Activated CD4-positive, alpha-beta T cell treated with anti-CD3 and anti-CD28 coated beads, Interleukin-2, amount 50 U/mL, for 16 hours (primary cell): ENCODE results near the gene HDAC4.

Source experiments
- DNase-seq: peaks from one replicate; pipeline ENCODE4 v3.0.0-alpha.2; 2020

Gene HDAC4

GRCh38 chr2:239395524-239395923, 5.3 kb downstream of the HDAC4 start:
- DNase-seq = no peak

GRCh38 chr2:239394978-239395377, 5.8 kb downstream of the HDAC4 start:
- DNase-seq = no peak

DNA sequence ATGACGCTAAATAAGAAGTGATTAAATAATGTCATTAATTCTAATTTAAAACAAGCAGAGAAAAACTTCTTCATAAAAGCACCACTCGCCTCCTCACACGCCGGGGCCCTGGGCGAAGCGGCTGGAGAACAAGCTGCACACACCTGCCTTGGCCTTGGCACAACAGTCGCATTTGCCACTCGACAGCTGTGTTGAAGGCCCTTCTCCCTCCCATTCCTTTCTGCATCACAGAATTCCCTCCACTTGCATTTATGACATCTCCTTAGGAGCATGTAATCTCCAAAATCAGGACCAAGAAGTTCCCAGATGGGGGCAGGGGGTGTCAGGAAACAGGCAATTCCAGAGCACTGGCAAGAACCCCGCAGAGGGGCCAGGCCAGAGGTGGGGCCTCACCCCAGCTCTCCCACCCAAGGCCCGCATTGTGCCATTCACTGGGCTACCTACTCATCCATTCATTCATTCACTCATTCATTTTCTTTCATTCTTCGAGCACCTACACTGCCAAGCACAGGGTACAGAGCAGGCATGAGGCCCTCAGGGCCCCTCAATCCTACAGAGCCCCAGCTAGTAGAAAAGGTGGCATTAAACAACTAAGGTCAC, 6.4 kb downstream of the HDAC4 start:
- no peak for DNase-seq

DNA sequence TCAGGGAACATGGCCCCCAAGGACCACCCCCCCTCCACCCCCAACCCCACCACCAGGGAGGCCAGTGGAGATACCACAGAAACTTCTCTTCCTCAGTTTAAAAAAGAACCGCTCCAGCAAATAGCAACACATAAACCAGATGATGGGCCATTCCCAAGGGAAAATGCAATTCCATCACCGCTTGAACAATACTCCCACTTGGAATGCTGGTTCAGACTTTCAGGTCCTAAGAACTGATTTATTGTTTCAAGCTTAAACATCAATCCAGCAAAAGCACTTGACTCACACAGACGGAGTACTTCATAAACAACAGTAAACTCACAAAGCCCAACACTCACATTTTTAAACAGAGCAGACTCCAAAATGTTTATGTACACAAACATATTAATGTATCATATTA, 6.9 kb downstream of the HDAC4 start:
- no peak for DNase-seq

DNA sequence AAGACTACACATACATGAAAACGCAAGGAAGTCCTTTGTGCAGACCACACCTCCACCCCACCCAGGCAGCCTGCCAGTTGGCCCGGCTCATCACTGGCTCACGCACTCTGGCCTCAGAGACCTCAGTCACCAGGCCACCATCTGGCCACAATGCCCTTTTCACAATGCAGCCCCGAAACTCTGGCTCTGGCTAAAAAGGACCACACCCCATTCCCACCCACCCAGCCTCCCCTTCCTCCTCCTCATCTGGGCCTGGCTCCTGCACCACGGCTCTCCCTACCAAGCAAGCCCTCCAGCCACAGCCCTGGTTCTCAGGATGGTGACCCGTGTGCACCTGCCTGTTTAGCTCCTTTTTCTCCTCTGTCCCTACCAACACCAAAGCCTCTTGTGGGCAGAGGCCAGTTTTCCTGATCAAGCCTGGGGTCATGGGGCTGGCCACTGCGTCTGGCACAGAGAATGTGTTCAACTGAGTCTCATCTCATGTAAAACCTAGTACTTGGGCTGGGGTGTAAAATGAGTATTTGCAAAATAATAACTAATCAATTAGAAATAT, 7.4 kb downstream of the HDAC4 start:
- no peak for DNase-seq

DNA sequence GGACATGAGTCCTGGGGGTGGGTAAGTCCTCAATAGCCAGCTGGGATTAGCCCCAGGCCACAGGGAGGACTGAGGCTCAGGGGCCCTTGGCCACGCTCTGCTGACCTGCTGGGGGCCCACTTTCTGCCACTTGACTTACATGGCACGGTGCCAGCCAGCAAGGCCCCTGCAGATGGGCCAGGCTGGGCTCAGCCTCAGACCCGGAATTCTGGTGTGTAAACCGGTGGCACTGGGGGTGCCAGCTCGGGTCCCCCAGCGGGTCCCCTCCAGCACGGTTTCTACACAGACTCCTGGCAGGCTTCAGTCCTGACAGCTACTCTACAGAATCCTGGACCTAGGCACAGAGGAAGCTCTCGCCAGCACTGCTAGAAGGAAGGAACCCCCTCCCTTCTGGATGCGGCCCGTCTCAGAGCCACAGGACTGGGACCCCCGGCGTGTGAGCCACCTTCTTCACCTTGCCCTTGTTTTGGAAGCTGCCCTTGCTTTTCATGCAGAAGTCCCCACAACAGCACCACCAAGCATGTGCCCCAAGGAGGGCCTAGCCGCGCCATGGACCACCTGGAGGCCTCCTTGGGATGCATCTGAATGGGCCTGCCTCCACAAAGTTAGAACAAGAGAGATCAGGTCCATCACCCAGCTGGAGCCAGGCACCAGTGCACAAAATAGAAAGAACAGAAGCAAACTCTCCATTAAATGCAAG, 8.0 kb downstream of the HDAC4 start:
- DNase-seq = no peak

DNA sequence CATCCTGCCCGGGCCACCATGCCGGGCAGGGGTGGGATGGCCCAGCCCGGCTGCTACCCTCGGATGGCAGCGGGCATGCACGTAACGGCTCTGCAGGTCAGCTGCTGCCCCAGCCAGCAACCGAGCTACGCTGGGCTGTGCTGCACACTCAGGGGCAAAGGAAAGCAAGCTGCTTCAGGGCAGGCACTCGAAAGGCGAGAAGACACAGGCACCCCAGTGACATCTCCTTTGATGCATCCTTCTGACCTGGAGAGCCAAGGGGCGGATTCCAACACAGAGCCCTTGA, 8.8 kb downstream of the HDAC4 start:
- no peak for DNase-seq

- no peak for DNase-seq
Measured at GRCh38 chr2:239391286-239392071, 9.3 kb downstream of the HDAC4 start.

- no peak for DNase-seq
Measured at GRCh38 chr2:239390546-239391285, 10.1 kb downstream of the HDAC4 start.

DNA sequence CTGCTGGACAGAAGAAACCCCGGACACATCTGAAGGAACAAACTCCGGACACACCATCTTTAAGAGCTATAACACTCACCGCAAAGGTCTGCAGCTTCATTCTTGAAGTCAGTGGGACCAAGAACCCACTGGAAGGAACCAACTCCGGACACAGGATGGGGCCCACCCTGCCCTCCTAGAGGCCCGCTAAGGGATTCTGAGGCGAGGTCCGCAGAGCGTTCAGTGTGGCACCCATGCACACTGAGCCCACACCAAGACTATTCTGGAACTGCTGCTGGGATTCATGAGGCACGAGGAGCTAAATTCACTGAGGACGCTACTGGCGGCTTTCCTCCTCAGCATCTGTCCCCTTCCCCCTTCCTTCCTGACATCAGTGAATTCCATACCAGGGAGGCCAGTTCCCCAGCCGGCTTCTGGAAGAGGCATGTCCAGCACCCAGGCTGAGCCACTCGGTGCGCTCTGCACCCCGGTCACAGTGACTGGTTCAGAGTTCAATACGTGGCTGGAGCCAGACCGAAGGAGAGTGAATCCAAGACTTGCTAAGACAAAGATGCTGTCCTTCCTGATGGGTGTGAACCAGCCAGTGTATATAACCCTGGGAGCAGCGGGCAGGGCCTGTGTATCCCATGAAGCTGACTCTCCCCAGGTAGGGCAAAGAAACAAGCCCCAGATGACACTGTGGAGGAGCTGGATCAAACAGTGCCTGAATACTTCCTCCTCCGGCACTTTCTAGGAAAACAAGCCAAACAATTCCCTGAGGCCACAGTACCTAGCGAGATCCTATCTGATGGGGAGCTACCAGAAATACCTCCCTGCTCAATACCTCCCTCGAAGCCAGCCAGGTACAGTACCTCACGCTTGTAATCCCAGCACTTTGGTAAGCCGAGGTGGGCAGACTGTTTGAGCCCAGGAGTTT, 11.1 kb downstream of the HDAC4 start:
- no peak for DNase-seq

GRCh38 chr2:239388236-239389151, 12.3 kb downstream of the HDAC4 start:
- no peak for DNase-seq

- DNase-seq = no peak
Measured at GRCh38 chr2:239387811-239388210, 13.0 kb downstream of the HDAC4 start.

DNA sequence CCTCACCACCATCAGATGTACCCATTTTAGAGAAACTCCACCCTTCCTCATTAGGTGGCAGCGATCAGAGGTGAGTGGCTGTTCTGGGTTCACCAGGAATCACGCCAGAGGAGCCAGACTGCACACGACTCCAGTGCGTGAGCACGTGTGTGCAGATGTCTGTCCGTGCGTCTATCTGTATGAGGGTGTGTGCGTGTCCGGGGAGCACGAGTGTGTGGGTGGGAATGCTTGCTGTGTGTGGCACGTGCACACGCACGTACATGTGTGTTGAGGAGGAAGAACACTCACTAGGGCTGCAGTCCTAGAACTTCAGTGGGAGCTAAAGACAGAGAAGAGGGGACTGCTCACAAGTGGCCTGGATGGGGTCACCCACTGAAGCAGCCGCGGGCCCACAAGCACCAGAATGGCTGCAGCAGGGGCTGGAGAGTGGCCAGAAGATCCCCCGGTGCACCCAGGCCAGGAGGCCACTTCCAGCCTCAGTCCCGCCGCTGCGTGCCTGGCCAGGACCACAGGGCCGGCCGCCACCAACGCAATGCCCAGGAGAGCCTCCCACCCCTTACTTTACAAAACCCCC, 13.9 kb downstream of the HDAC4 start:
- DNase-seq = no peak

DNA sequence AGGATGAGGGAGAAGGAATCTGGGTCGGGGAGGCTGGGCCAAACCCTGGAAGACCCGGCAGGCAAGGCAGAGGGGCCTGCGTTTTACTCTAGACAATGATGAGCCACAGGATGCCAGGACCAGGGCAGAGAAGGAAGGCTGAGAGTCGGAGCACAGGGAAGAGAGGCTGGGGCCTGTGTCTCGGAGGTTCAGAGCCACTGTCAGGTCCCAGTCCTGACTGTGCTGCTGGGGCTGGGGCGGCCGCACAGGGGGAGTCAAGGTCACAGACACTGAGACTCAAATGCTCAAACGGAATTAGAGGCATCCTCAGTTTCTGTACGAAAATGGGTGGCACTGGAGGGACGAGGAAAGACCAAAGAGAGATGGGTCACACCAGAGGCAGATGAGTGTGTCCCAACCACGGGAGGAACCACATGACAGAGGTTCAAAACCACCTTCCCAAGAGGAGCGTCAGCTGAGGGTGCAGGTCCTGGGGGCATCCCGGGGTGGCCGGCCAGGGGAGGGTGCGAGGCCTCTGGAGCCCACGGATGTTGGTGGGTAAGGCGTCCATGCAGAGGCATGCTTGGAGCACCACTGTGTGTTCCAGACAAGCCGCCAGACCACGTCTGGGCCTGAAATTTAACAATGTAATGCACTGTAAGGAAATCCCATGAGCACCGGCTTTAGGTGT, 14.7 kb downstream of the HDAC4 start:
- no peak for DNase-seq

- DNase-seq = no peak
Measured at GRCh38 chr2:239385096-239386000, 15.5 kb downstream of the HDAC4 start.

DNA sequence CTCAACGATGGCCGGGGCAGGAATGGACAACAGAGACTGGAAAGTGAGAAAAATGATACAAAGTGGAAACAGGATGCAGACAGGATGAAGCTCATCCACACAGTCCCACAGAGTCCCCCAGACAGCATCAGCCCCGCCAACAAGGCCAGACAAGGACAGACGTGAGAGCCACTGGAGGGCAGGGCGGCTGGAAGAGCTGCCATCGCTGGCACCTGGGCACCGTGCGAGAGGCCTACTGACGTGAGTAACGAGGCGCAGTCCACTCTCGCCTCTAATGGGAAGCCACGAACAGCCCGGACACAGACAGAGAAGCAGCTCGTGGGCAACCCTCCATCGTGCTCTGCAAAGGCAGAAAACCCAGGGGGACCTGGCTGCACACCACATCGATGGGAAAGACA, 17.1 kb downstream of the HDAC4 start:
- DNase-seq = no peak

DNA sequence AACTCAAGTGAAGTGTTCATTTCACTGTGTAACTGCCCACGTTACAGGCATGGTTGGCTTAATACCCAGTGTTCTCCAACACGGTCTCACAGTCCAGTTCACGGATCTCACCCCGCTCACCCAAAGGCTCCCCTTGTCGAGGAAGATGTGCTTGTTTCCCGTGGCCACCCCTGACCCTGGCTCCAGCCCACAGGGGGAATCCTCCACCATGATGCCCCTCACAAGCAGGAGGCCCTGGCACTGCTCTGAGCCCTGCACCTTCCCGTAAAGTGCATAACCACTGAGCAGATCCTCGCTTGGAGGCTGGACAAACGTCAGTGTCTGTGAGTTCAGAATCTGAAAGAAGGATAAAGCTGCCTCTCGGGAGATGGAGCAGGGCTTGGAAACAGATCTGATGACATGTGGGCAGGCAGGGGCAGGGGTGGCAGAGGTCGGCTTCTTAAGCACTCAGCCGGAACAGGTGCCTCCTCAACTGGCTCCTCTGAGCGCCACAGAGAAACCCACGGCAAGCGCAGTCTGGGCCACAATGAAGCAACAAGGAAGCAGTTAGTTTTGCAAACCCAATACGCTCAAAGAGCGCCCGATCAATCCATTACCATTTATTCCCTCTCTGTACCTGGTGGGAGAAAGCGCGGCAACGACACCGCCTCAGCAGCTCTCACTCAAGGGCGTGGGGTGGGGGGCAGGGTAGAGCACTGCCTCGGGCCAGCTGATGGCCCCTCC, 17.6 kb downstream of the HDAC4 start:
- no peak for DNase-seq

- DNase-seq = no peak
Measured at GRCh38 chr2:239382384-239382880, 18.4 kb downstream of the HDAC4 start.
